K562 (cell line): ENCODE measurements around the gene FKBP1B. TPM values are rescaled to one million over a fixed set of nuclear protein-coding genes. Genes with fewer than 3 reads are reported as not detected.
A peak's percentile ranks its signal among the peaks of the same experiment; 100 is the strongest.

Source experiments
- ERF ChIP-seq: fragments of 450-650 bp; formaldehyde crosslinking; IDR thresholded peaks from 2 replicates; pipeline ENCODE4 v1.4.0; 2020; ENCODE audit warnings: mild to moderate bottlenecking, mixed read lengths
- FOXK1 ChIP-seq: sonication (generic); formaldehyde crosslinking; IDR thresholded peaks from 2 replicates; pipeline ENCODE4 v1.8.0; 2022; ENCODE audit warnings: missing genetic modification reagents, mild to moderate bottlenecking, borderline replicate concordance
- GTF2B ChIP-seq: IDR thresholded peaks from 2 replicates; pipeline ENCODE4 v1.6.1; 2011; ENCODE audit not compliant: insufficient read length; ENCODE audit errors: extremely low read depth
- NFE2 ChIP-seq: IDR thresholded peaks from 2 replicates; pipeline ENCODE4 v1.6.1; 2014; ENCODE audit warnings: antibody characterized with exemption, low read depth
- PHF20 ChIP-seq: fragments of 450-650 bp; IDR thresholded peaks from 2 replicates; pipeline ENCODE4 v1.6.1; 2018; ENCODE audit not compliant: partially characterized antibody
- PRDM10 ChIP-seq: fragments of 450-650 bp; IDR thresholded peaks from 2 replicates; pipeline ENCODE4 v1.6.1; 2018; ENCODE audit not compliant: partially characterized antibody
- RFX7 ChIP-seq: fragments of 250-450 bp; sonication (Bioruptor Pico); IDR thresholded peaks from 2 replicates; pipeline ENCODE4 v1.5.1; 2021; ENCODE audit warnings: mild to moderate bottlenecking
- STAT5A ChIP-seq: IDR thresholded peaks from 2 replicates; pipeline ENCODE4 v1.6.1; 2012; ENCODE audit warnings: low read length, inconsistent platforms, borderline replicate concordance
- TEAD2 ChIP-seq: fragments of 450-650 bp; IDR thresholded peaks from 2 replicates; pipeline ENCODE4 v1.6.1; 2016; ENCODE audit warnings: missing genetic modification characterization, control low read depth, missing compliant biosample characterization
- ZBTB40 ChIP-seq, 2 experiments: fragments of 450-650 bp in 1 of 2; sonication (generic) in 1 of 2; formaldehyde crosslinking in 1 of 2; IDR thresholded peaks; 2 replicates each; pipeline versions ENCODE4 v1.7.1 to v1.9.0; 2016 to 2022; ENCODE audit warnings: inconsistent platforms in 1 of 2, mild to moderate bottlenecking in 1 of 2, missing genetic modification reagents in 1 of 2
- ZFX ChIP-seq: sonication (generic); formaldehyde crosslinking; IDR thresholded peaks from 2 replicates; pipeline ENCODE4 v1.8.0; 2022; ENCODE audit warnings: mild to moderate bottlenecking, missing genetic modification reagents, moderate library complexity
- ZNF583 ChIP-seq: fragments of 250-450 bp; sonication (Bioruptor Pico); IDR thresholded peaks from 2 replicates; pipeline ENCODE4 v1.4.0; 2020
- polyA plus RNA-seq, 8 experiments: library from polyadenylated mRNA; depleted of rRNA in 4 of 8; stranded (reverse) in 5 of 8; unstranded in 3 of 8; fragments of >200 nt; fragmentation: Nextera tagmentation in 2 of 8; fragmentation: Illumina TruSeq in 1 of 8; extraction: Ambion mirVana in 2 of 8; extraction: Trizol in 1 of 8; gene quantifications; 2 replicates each; pipeline versions ENCODE4 v1.2.1 to v1.2.3, GENCODE V29; 2011 to 2014; ENCODE audit warnings: inconsistent platforms in 1 of 8, missing spikeins in 1 of 8
- total RNA-seq, 7 experiments: library from RNA; depleted of rRNA in 6 of 7; stranded (reverse); fragments of >200 nt in 6 of 7; fragmentation: Illumina TruSeq in 2 of 7; extraction: Trizol in 2 of 7; gene quantifications; 2 replicates each; pipeline versions ENCODE4 v1.2.1 to v1.2.3, GENCODE V29; 2011 to 2021; ENCODE audit warnings: low replicate concordance in 1 of 7

Gene FKBP1B
- total and polyA plus RNA-seq, 9 of the 15 experiments (the other 6 are each of a cell fraction or from before 2014, with no cell fraction given): 0.58 to 9.4 (median 1.6) TPM

- TF ChIP-seq ZBTB40 (IDR thresholded peaks at IDR 0.05) (peak; percentile 99), ZBTB40 (CRISPR knock-in tag; IDR thresholded peaks at IDR 0.05) (no peak), TEAD2 (tag) (peak; percentile 39; the same call in 1 of the 2 replicates), GTF2B (no peak), FOXK1 (CRISPR knock-in tag) (peak; percentile 96), PHF20 (peak; percentile 97), ZFX (no peak), RFX7 (no peak), ZNF583 (CRISPR knock-in tag) (no peak), NFE2 (peak; percentile 43; the same call in 1 of the 2 replicates), STAT5A (peak; percentile 14; the same call in 1 of the 2 replicates), ERF (CRISPR knock-in tag) (no peak), PRDM10 (peak; percentile 53)
Measured at GRCh38 chr2:24075915-24076848, 26.6 kb downstream of the FKBP1B start, which contains the start of gene SF3B6 (continued).
